Parathyroid adenoma (tissue), 2 donors: Measurements from ENCODE around the gene ZNF668.

ENCODE experiments used
- H2AFZ ChIP-seq: fragments of 300-600 bp; sonication (generic); one replicate; pipeline ENCODE4 v1.7.0; 2017; ENCODE audit warnings: antibody characterized with exemption, mild to moderate bottlenecking
- H3K27ac ChIP-seq: fragments of 300-600 bp; sonication (generic); one replicate; pipeline ENCODE4 v1.7.0; 2017
- H3K27me3 ChIP-seq: fragments of 300-600 bp; sonication (generic); one replicate; pipeline ENCODE4 v1.7.0; 2017; ENCODE audit warnings: low read length; ENCODE audit not compliant: control insufficient read depth, insufficient read depth
- H3K36me3 ChIP-seq: fragments of 300-600 bp; sonication (generic); one replicate; pipeline ENCODE4 v1.7.0; 2017; ENCODE audit warnings: low read length; ENCODE audit not compliant: control insufficient read depth, insufficient read depth
- H3K4me1 ChIP-seq: fragments of 300-600 bp; sonication (generic); one replicate; pipeline ENCODE4 v1.7.0; 2017; ENCODE audit warnings: control low read depth
- H3K4me2 ChIP-seq: fragments of 300-600 bp; sonication (generic); one replicate; pipeline ENCODE4 v1.7.0; 2017; ENCODE audit warnings: low read length
- H3K4me3 ChIP-seq: fragments of 300-600 bp; sonication (generic); one replicate; pipeline ENCODE4 v1.7.0; 2017; ENCODE audit warnings: low read depth, low read length
- H3K79me2 ChIP-seq: fragments of 300-600 bp; sonication (generic); one replicate; pipeline ENCODE4 v1.7.0; 2017; ENCODE audit warnings: control low read depth
- H3K9ac ChIP-seq: fragments of 300-600 bp; sonication (generic); one replicate; pipeline ENCODE4 v1.7.0; 2017; ENCODE audit warnings: mild to moderate bottlenecking
- H3K9me3 ChIP-seq: fragments of 300-600 bp; sonication (generic); one replicate; pipeline ENCODE4 v1.7.0; 2017; ENCODE audit warnings: low read length; ENCODE audit not compliant: control insufficient read depth
- TF ChIP-seq, protein P1 (sequence below): fragments of 300-600 bp; sonication (generic); IDR thresholded peaks from one replicate; pipeline ENCODE4 v1.7.0; 2017; ENCODE audit warnings: antibody characterized with exemption, mild to moderate bottlenecking
- donor health status: primary hyperparathyroidism.

ZNF668 gene

DNA sequence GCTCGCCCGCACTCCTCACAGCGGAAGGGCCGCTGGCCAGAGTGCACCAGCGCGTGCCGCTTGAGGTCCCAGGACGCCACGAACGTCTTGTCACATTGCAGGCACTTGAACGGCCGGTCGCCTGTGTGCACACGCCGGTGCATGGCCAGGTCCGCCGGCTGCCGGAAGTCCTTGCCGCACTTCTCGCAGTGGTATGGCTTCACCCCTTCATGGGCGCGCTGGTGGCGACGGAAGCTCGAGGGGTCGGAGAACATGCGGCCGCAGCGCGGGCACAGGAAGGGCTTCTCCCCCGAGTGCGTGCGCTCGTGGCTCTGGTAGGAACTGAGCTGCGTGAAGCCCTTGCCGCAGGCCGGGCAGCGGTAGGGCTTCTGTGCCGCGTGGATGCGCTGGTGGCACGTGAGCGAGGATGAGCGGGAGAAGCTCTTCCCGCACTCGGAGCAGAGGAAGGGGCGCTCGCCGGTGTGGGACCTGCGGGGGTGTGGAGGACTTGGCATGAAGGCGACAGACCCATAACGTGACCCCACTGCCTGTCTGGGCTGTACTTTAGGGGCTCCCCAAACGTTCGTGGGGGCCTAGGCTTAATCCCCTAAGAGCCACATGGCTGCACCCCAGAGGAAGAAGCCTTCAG, 12.1 kb downstream of the ZNF668 start:
- Histone ChIP-seq H3K4me1 (no peaks in the 10 kb centered on the region), H3K4me3 (no peak overlapping the region), H2AFZ (no peak overlapping the region), H3K9ac (no peak overlapping the region), H3K36me3 (no peaks in the 10 kb centered on the region), H3K27me3 (no peaks in the 10 kb centered on the region), H3K79me2 (no peaks in the 10 kb centered on the region), H3K4me2 (no peak overlapping the region), H3K27ac (no peak overlapping the region), H3K9me3 (no peaks in the 10 kb centered on the region)
- TF ChIP-seq, protein P1, sequence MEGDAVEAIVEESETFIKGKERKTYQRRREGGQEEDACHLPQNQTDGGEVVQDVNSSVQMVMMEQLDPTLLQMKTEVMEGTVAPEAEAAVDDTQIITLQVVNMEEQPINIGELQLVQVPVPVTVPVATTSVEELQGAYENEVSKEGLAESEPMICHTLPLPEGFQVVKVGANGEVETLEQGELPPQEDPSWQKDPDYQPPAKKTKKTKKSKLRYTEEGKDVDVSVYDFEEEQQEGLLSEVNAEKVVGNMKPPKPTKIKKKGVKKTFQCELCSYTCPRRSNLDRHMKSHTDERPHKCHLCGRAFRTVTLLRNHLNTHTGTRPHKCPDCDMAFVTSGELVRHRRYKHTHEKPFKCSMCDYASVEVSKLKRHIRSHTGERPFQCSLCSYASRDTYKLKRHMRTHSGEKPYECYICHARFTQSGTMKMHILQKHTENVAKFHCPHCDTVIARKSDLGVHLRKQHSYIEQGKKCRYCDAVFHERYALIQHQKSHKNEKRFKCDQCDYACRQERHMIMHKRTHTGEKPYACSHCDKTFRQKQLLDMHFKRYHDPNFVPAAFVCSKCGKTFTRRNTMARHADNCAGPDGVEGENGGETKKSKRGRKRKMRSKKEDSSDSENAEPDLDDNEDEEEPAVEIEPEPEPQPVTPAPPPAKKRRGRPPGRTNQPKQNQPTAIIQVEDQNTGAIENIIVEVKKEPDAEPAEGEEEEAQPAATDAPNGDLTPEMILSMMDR: no peak

DNA sequence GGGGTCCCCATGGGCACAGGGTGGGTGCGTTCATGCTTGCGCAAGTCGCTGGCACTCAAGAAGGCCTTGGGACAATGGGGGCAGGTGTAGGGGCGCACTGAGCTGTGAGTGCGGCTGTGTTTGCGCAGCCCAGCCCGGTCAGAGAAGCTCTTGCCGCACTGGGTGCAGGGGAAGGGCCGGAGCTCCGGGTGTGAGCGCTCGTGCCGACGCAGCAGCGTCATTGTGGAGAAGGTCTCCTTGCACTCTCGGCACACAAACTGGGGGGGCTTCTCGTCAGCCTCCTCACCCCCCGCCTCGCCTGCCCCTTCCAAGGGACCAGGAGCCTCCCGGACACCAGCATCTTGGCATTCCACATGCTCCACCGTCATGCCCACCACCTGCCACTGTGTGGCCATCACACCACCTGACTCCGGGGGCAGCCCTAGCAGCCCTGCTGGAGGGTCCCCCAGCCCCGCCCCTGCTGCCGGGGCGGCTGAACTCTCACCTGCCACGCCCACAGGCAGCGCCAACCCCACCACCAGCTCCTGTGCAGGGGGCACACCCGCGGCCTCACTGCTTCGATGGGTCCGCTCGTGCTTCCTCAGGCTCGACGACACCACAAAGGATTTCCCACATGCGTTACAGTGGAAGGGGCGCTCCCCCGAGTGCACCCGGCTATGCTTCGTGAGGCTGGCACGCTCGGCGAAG, 12.8 kb downstream of the ZNF668 start:
- Histone ChIP-seq H3K4me1 (no peaks in the 10 kb centered on the region), H3K27ac (no peak overlapping the region), H2AFZ (no peak overlapping the region), H3K9me3 (no peaks in the 10 kb centered on the region), H3K36me3 (no peaks in the 10 kb centered on the region), H3K9ac (no peak overlapping the region), H3K27me3 (no peaks in the 10 kb centered on the region), H3K79me2 (no peaks in the 10 kb centered on the region), H3K4me3 (no peak overlapping the region), H3K4me2 (no peak overlapping the region)
- TF ChIP-seq, protein P1: no peak

DNA sequence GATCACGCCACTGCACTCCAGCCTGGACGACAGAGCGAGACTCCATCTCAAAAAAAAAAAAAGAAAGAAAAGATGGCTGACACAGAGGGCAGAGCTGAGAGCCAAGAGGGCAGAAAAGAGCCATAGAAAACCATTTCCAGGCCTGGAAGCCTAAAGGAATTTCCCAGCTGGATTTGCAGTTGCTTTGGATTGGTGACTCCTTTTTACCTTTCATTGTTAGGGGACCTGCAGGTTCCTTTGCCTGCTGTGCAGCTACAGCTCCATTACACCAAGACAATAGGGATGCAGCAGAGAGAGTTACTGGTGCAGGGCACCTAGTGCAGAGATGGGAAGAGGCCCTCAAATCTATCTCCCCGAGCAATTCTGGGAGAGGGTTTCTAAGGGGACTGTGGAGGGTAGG, 18.4 kb downstream of the ZNF668 start:
- Histone ChIP-seq H3K4me2 (no peak overlapping the region), H3K9me3 (no peaks in the 10 kb centered on the region), H3K4me1 (no peaks in the 10 kb centered on the region), H3K9ac (no peak overlapping the region), H3K4me3 (no peak overlapping the region), H3K27me3 (no peaks in the 10 kb centered on the region), H2AFZ (no peak overlapping the region), H3K36me3 (no peaks in the 10 kb centered on the region), H3K79me2 (no peaks in the 10 kb centered on the region), H3K27ac (no peak overlapping the region)
- TF ChIP-seq, protein P1: no peak

DNA sequence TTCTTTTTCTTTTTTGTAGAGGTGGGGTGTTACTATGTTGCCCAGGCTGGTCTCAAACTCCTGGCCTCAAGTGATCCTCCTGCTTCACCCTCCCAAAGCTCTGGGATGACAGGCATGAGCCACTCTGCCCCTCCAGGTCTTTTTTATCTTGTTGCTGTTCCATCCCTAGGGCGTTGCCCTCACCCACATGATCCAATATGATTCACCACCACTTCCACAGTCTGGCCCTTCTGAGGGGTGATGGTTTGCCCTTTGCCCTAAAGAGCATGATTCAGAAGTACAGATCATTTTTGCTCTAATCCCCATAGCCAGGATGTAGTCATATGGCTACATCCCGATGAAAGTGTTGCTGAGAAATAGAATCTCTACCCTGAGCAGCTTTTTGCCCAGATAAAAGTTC, 21.9 kb downstream of the ZNF668 start:
- H3K4me1 ChIP-seq: no peaks in the 10 kb centered on the region
- no peaks in the 10 kb centered on the region for H3K27me3 ChIP-seq
- H3K9ac ChIP-seq: no peak overlapping the region
- no peaks in the 10 kb centered on the region for H3K79me2 ChIP-seq
- H3K36me3 ChIP-seq: no peaks in the 10 kb centered on the region
- H2AFZ ChIP-seq: no peak overlapping the region
- TF ChIP-seq, protein P1: no peak
- no peak overlapping the region for H3K4me3 ChIP-seq
- no peak overlapping the region for H3K27ac ChIP-seq
- H3K4me2 ChIP-seq: no peak overlapping the region
- no peaks in the 10 kb centered on the region for H3K9me3 ChIP-seq
